Tibial artery (tissue), 4 donors: ENCODE data around the gene ERICH3.

Experiments
- DNase-seq, 2 donors: peaks; one replicate each; pipeline ENCODE4 v3.0.0-alpha.2; 2019
- H3K27ac ChIP-seq, 2 donors: fragments of 200-600 bp; sonication (generic) in 1 of 2; 1 replicate in 1 of 2; 2 replicates in 1 of 2; pipeline ENCODE4 v1.5.1; 2018 to 2019; ENCODE audit warnings: mild to moderate bottlenecking in 1 of 2
- H3K27me3 ChIP-seq, 2 donors: fragments of 200-600 bp; sonication (generic) in 1 of 2; one replicate each; pipeline versions ENCODE4 v1.5.1 to v1.6.0; 2016 to 2019
- H3K36me3 ChIP-seq, 3 donors: fragments of 200-600 bp; sonication (generic) in 2 of 3; one replicate each; pipeline ENCODE4 v1.5.1; 2016 to 2019; ENCODE audit warnings: mild to moderate bottlenecking in 2 of 3
- H3K4me1 ChIP-seq, 4 donors: fragments of 200-600 bp; sonication (generic) in 2 of 4; 1 replicate in 3 of 4; 2 replicates in 1 of 4; pipeline ENCODE4 v1.5.1; 2016 to 2019
- H3K4me3 ChIP-seq, 2 donors: fragments of 200-600 bp; sonication (generic) in 1 of 2; 1 replicate in 1 of 2; 2 replicates in 1 of 2; pipeline ENCODE4 v1.5.1; 2018 to 2019; ENCODE audit warnings: mild to moderate bottlenecking in 2 of 2
- H3K9me3 ChIP-seq, 3 donors: fragments of 200-600 bp; sonication (generic) in 1 of 3; one replicate each; pipeline ENCODE4 v1.5.1; 2016 to 2019
- intact Hi-C: fragments of 100-400 bp; cut with DNase I; formaldehyde crosslinking; loops from one replicate; pipeline ENCODE4 v1.15.0; 2023; ENCODE audit warnings: low total_unique reads
- TF ChIP-seq, protein P1 (sequence below), 2 experiments: fragments of 200-600 bp in 1 of 2; fragments of 450-650 bp in 1 of 2; IDR thresholded peaks; one replicate each; pipeline ENCODE4 v1.5.1; 2017 to 2019; ENCODE audit warnings: antibody characterized with exemption in 2 of 2, mild to moderate bottlenecking in 1 of 2, moderate library complexity in 1 of 2

ERICH3 gene, protein sequence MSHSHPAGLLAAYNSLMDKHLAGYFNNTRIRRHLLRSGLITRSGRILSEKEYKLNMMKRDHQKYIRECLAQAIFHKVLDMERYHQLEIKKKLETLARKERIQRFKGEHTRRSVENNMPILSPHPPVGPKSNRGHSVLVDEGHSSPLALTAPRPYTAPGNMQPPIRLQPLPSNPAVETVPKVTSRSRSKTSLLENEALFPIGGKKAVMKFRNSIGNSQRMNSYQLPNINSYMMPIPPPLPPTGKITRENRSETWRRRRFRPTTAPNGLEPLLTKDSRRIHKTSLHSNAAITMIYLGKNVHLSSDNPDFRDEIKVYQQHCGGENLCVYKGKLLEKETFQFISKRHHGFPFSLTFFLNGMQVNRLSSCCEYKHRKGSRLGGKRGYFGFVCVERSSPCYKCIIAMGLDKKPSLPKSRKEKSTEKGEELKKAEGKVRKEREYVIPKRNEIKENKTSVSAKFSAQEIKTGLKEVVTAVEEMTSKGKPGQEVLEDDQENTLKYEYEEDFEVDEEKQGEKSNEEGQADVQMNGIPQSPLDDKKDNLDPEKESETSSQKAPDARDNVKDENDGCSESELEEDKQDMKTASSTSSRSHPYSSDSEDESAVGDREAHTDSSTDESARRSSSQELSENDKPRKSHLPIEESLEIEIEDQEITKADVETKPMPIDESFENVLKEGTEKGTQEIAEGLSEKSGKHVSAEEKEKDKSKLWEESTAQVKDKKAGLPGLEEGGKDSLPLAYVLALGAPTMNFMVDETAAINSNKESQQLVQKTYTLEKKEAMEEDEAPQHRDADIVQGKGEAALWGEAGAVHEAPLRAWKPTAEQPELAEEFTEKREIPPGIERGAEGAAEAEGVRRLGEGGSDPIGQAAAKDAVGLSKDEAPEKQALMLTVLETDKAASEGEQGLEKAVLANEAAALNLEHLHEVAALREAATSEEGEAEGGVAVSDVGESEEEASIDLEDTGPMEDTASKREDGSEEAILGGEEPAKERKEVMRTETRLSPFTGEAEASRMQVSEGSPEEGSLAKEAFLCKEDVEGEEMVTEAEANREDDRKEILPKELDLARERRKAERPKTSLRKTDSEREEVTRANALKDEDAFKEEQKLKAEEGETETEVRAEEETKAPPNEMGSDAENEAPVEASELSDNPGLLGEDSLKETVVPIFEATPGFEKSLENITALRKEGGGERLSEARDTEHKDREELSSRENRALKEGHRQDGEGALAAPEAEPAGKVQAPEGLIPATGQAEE (N-terminal part only)

GRCh38 chr1:74673351-74674111, at the start of gene ERICH3:
ERICH3 (minus strand) TSS chr1:74673792; CDS start chr1:74673519, 273 bp downstream.
- no peaks in the 10 kb centered on the region for H3K9me3 ChIP-seq
- peak within 1 kb of the TSS; percentile 34 to 46 for H3K4me3 ChIP-seq
- H3K36me3 ChIP-seq: no peaks in the 10 kb centered on the region
- no peak for DNase-seq
- no peaks in the 10 kb centered on the region for H3K27me3 ChIP-seq
- TF ChIP-seq, protein P1, sequence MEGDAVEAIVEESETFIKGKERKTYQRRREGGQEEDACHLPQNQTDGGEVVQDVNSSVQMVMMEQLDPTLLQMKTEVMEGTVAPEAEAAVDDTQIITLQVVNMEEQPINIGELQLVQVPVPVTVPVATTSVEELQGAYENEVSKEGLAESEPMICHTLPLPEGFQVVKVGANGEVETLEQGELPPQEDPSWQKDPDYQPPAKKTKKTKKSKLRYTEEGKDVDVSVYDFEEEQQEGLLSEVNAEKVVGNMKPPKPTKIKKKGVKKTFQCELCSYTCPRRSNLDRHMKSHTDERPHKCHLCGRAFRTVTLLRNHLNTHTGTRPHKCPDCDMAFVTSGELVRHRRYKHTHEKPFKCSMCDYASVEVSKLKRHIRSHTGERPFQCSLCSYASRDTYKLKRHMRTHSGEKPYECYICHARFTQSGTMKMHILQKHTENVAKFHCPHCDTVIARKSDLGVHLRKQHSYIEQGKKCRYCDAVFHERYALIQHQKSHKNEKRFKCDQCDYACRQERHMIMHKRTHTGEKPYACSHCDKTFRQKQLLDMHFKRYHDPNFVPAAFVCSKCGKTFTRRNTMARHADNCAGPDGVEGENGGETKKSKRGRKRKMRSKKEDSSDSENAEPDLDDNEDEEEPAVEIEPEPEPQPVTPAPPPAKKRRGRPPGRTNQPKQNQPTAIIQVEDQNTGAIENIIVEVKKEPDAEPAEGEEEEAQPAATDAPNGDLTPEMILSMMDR (IDR thresholded peaks at IDR 0.05): no peak
- peaks cover 0 to 13% (median 8%) of the 10 kb centered on the region in 4 donors for H3K4me1 ChIP-seq
- intact Hi-C loops: no loop called here
- no peak within 1 kb of the TSS for H3K27ac ChIP-seq

- TF ChIP-seq, protein P1 (IDR thresholded peaks at IDR 0.05): no peak
- intact Hi-C loops: no loop called here
- peaks cover 74 to 90% (median 87%) of the 10 kb centered on the region in 3 donors for H3K36me3 ChIP-seq
- no peaks in the 10 kb centered on the region for H3K27me3 ChIP-seq
- peaks cover 0 to 12% (median 0%) of the 10 kb centered on the region in 4 donors for H3K4me1 ChIP-seq
- DNase-seq: no peak
- H3K4me3 ChIP-seq: no peak overlapping the region
- H3K27ac ChIP-seq: no peak overlapping the region
- no peaks in the 10 kb centered on the region for H3K9me3 ChIP-seq
Measured at GRCh38 chr1:74717626-74718025, 44.0 kb upstream of the ERICH3 start.

- intact Hi-C loops: no loop called here
- no peak overlapping the region for H3K4me3 ChIP-seq
- DNase-seq: no peak
- no peak overlapping the region for H3K27ac ChIP-seq
- H3K27me3 ChIP-seq: no peaks in the 10 kb centered on the region
- H3K4me1 ChIP-seq: peaks cover 0 to 12% (median 0%) of the 10 kb centered on the region in 4 donors
- peaks cover 72 to 87% (median 85%) of the 10 kb centered on the region in 3 donors for H3K36me3 ChIP-seq
- H3K9me3 ChIP-seq: no peaks in the 10 kb centered on the region
- TF ChIP-seq, protein P1 (IDR thresholded peaks at IDR 0.05): no peak
Measured at GRCh38 chr1:74716822-74717221, 43.2 kb upstream of the ERICH3 start.

DNA sequence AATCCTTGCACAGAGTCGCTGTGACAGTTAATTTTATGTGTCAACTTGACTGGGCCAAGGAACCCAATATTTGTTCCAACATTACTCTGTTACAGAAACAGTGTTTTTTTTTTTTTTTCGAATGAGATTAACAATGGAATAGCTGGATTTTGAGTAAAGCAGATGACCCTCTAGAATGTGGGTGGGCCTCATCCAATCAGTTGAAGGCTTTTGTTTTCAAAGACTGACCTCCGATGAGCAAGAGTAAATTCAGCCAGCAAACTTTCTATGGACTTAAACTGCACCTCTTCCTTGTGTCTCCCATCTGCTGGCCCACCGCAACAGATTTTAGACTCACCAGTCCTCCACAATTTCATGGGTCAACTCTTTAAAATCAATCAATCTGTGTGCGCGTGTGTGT, 42.2 kb upstream of the ERICH3 start:
- Histone ChIP-seq H3K36me3 (peaks cover 71 to 87% (median 82%) of the 10 kb centered on the region in 3 donors), H3K4me1 (peaks cover 0 to 12% (median 0%) of the 10 kb centered on the region in 4 donors), H3K27me3 (no peaks in the 10 kb centered on the region), H3K4me3 (no peak overlapping the region), H3K27ac (no peak overlapping the region), H3K9me3 (no peaks in the 10 kb centered on the region)
- no peak for DNase-seq
- intact Hi-C loops: no loop called here
- TF ChIP-seq, protein P1 (IDR thresholded peaks at IDR 0.05): no peak

GRCh38 chr1:74715236-74715502, 41.6 kb upstream of the ERICH3 start:
- Histone ChIP-seq H3K36me3 (peaks cover 68 to 81% (median 78%) of the 10 kb centered on the region in 3 donors), H3K4me3 (no peak overlapping the region), H3K9me3 (no peaks in the 10 kb centered on the region), H3K4me1 (peaks cover 0 to 12% (median 0%) of the 10 kb centered on the region in 4 donors), H3K27ac (no peak overlapping the region), H3K27me3 (no peaks in the 10 kb centered on the region)
- TF ChIP-seq, protein P1 (IDR thresholded peaks at IDR 0.05): no peak
- no peak for DNase-seq
- intact Hi-C loops: no loop called here
